ENCODE data around the gene NPLOC4. TPM values are rescaled to one million over a fixed set of nuclear protein-coding genes. Genes with fewer than 3 reads are reported as not detected.
"Not testable (repeated sequence)": the region's sequence is repeated elsewhere in the genome, so short reads cannot be mapped to it uniquely, and the experiment has no call there.

Gene NPLOC4
- 10 to 100 TPM; 77.7 to 87.3 TPM for total RNA-seq
- long read RNA-seq, donor 1, full-length matches to known transcripts, result 3 of 24 reads
- long read RNA-seq, donor 1, partial matches to known transcripts, result 2 of 24 reads
- long read RNA-seq, donor 1, other reads (novel, unspliced or antisense), result 19 of 24 reads
- long read RNA-seq, donor 2, partial matches to known transcripts, result 3 of 58 reads
- long read RNA-seq, donor 2, other reads (novel, unspliced or antisense), result 53 of 58 reads

DNA sequence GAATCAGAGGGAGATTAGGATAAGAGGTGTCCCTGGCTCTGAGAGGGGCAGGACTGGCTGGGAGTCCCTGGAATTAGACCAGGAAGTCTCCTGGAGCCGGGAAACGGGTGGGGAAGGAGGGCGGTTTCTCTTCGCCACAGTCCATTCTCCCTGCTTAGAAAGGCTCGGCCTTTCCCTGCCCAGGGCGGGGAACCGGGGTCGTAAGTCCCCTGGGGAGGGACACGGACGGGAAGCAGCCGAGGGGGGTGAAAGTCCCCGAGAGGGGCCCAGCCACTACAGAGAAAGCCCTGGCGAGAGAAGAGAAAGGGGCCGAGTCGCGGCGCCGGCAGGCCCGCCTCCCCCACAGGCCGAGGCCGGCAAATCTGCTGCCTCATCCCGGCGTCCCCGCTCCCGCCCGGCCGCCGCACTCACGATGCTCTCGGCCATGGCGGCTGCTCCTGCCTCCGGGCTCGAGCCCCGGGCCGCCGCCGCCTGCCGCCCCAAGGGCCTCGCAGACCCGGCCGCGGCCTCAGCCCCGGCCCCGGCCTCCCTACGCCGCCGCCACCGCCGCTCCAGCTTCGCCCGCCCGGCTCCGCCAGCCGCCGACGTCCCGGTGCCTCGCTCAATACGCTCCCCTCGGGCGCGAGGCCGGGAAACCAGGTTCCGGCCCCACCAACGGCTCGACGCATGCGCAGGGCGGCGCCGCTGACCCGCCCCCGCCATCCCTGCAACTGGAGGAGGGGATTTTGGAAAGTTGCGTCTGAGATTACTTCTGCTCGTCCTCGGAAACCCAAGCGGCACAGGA lies at the start of gene NPLOC4, which contains the start of gene TSPAN10:
Gene NPLOC4 (minus strand): TSS at position 608 of the 784 bp plus-strand sequence. CDS start 182 bp downstream, at position 426.
Gene TSPAN10 (plus strand): TSS at position 692 of the 784 bp plus-strand sequence. CDS start 5,217 bp downstream, outside the sequence.
- intact Hi-C loops (cut with DNase I), result loop anchor here in 1 of 2 donors (1.0 to 5.0 kb wide), 2 partner anchors 25 to 1664 kb away; no protein-coding TSS in a partner anchor
- DNase-seq (ENCODE audit: low spot score), result peak; percentile 96

DNA sequence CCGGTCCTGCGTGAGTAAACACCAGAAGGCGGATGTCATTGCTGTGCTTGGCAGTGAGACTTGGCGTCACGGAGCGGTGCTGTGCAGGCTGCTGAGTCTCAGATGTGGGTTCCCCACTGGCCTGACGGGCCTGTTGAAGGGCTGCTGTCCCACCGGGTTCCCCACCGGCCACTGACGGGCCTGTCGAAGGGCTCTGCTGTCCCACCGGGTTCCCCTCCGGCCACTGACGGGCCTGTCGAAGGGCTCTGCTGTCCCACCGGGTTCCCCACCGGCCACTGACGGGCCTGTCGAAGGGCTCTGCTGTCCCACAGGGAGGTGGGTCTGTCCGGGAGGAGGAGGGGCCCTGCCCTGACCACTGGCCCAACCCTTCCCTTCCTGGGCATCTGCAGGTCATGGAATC lies 49.7 kb upstream of the NPLOC4 start:
- no peak for DNase-seq (ENCODE audit: low spot score)
- intact Hi-C loops (cut with DNase I), result no loop called here

DNA sequence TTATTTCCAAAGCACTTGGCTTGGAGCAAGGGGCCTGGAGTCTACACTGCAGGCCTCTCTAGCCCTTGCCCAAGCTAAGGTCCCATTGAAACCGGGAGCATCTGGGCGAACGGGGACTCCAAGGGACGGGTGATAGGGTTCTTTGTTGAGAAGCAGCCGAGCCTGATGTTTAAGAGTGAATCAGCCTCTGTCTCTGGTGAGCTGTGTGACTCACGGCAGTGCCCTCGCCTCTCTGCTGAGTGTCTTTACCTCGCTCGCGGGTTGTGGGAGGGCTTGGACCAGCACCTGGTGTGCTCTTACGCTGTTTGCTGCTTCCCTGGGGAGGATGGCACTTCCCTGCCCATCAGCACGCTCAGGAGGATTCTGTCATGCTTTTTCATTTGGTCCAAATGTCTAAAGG lies 48.2 kb upstream of the NPLOC4 start:
- intact Hi-C loops (cut with DNase I), result no loop called here
- no peak for DNase-seq (ENCODE audit: low spot score)

DNA sequence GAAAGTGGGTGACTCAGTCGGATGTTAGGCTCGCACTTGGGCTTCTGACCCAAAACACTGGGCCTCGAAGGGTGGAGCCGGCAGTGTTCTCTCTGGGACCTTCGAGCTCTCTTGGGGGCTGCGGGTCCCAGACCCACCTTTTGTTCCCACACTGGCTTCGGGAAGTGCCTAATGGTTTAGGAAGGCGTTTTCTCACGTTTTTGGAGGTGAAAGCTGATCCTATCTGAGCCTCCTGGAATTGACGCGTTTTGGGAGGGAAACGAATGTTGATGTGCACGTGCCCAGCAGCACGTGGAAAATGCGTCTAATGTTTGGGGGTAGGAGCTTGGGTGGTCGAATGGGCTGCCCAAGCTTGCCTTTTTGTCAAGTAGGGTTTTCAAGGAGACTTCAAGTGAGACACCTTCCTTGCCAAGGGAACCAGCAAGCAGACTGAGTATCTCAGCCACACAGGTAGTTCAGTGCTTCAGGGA lies 47.6 kb upstream of the NPLOC4 start:
- no peak for DNase-seq (ENCODE audit: low spot score)
- intact Hi-C loops (cut with DNase I), result no loop called here

DNA sequence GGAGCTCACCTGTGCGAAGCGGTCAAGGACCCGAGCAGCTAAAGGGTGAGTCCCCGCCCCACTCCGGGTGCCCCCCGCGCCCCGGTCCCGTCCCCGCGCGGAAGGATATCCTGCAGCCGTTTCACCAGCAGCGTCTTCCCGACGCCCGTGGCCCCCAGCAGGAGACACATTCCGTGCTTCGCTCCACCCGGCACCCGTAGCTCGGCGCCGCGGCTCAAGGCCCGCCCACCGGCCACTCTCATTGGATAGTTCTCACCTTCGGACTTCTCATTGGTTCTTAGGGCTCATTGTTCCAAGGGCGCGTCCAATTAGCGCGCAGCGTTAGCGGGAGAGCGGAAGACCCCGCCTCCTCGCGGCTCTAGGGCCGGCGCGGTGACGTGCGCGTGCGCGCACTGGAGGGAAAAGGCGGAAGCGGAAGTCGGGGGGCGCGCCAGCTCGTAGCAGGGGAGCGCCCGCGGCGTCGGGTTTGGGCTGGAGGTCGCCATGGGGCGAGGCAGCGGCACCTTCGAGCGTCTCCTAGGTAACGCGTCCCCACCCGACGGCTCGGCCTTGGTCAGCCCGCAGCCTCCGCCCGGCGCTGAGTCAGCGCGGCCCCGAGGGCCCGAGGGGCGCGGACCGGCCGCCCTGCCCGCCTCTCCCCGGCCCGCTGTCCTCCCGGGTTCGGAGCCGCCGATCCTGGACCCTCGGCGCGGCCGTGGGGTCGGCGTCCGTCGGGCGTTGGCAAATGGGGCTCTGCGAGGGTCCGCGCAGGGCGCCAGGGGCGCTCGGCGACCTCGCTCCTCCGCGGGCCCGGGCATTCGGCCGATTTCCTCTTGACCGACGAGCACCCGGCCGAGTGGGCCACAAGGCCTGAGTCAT lies 46.9 kb upstream of the NPLOC4 start, which contains the start of the genes ARL16 and HGS:
Gene ARL16 (minus strand): TSS at position 214 of the 858 bp plus-strand sequence. CDS start 44 bp downstream, at position 170.
Gene HGS (plus strand): TSS at position 428 of the 858 bp plus-strand sequence. CDS start 56 bp downstream, at position 484.
- intact Hi-C loops (cut with DNase I), result no loop called here
- DNase-seq (ENCODE audit: low spot score), result peak; percentile 100

DNA sequence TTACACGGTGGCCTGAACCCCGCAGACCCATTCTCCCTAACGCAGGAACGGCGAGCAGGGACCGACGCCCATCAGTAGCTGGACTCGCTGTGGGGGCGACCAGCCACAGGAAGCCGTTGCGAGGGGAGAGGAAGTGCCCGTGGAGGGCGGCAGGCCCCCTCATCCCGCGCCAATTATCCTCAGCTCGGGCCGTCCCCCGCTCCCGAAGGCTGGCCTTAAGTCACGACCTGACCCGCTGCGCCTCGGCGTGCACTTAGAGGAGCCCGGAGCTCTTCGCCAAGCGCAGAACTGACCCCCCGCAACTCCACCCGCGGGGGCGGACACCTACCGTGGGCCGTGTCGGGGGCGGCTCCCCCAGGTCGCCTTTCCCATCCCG lies 46.3 kb upstream of the NPLOC4 start:
- no peak for DNase-seq (ENCODE audit: low spot score)
- intact Hi-C loops (cut with DNase I), result no loop called here

DNA sequence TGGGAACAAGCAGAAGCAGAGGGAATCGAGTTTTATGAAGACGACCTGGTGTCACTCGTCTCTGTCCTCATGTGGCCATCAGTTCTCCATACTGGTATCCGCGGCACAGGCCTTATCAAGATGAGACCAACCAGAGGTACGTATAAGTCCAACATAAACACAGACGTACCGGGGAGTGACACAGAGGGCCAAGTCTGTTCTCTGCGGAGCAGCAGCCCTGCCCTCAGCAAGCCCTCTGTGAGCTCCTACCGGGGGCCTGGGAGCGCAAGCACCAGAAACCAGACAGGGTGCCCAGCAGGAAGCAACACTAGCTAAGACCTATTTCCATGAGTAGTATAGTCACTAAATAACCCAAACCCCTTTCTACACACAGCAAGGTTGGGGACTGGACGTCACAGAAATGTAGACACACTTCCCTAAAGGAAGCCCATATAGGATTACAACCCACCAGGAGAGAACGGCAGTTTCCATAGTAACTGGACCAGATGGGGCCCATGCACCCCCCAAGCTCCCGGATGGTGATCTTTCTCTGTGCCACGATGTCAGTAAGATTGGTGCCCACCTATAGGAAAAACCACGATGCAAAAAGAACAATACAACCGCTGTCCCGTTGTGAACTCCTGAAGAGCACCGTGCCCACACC lies 45.8 kb upstream of the NPLOC4 start:
- intact Hi-C loops (cut with DNase I), result no loop called here

DNA sequence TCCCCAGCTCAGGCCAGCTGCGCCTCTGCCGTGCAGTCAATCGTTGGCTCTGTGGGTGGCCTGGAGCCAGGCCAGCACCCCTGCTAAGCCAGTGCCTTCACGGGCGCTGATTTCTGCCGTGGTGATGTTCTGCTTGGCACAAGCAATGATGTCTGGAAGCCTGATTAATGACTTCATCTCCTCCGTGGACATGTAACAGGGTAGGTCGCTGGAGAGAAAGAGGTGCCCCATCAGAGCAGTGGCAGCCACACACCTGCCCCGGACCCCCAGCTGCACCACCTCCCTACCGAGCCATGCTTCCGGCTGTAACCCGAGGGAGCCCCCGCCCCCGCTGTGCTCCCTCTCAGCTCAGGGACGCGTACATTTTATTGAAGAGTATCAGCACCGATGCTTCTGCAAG lies 44.8 kb upstream of the NPLOC4 start:
- intact Hi-C loops (cut with DNase I), result no loop called here
- DNase-seq (ENCODE audit: low spot score), result no peak

More for the DNA sequence above, 45.8 kb upstream of the NPLOC4 start:
- no peak for DNase-seq (ENCODE audit: low spot score)

DNA sequence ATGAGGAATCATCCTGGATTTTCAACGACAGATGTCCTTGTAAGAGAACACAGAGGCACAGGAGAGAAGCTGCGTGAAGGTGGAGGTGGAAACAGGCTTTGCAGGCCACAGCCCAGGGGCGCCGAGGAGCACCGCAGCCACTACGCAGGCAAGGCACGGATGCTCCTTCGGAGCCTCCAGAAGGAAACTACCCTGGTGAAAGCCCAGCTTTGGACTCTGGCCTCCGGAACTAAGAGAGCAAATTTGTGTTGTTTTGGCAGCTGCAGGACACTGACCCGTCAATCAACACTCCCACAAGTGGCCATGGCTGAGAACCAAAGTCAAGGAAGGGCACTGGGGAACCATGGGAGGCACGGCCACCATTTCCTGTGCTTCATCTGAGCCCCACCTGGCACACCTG lies 43.2 kb upstream of the NPLOC4 start:
- DNase-seq (ENCODE audit: low spot score), result no peak
- intact Hi-C loops (cut with DNase I), result no loop called here

DNA sequence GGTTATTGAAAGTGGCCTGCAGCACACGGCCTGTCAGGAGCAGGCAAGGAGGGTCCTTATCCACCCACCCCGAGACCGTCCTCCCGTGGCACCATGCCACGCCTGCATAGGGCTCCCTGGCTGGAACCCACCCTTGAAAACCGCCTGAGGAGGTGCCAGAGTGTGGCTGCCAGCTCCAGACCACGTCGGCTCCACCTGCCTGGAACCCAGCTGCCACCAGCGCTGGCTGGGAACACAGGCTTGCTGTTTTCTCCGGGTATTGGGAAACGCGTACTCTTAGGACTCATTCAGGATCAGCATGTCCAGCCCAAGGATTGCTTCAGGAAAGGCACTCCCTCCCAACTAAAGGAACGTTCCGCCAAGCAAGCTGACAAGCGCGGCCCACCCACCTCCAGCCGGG lies 40.0 kb upstream of the NPLOC4 start:
- intact Hi-C loops (cut with DNase I), result no loop called here
- no peak for DNase-seq (ENCODE audit: low spot score)

DNA sequence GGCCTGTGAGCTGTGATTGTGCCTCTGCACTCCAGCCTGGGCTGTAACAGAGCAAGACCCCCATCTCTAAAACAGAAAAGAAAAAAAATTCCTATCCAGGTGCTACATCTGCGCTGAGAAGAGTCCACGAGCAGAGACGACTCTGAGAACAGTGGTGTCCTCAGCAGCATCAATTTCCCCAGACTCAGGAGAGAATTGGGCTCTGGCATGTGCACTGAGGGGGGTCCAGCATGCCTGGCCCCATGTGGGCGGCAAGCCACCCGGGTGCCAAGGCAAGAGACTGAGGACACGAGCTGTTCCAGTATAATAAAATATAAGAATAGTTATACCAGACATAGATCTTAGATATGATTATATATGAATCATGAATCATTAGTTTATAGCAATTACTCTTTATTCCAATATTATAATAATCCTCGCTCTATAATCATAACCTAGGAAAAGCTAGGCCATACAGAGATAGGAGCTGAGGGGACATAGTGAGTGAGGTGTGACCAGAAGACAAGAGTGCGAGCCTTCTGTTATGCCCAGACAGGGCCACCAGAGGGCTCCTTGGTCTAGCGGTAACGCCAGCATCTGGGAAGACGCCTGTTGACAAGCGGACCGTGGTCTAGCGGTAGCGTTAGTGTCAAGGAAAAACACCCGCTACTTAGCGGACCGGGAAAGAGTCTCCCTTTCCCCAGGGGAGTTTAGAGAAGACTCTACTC lies 38.8 kb upstream of the NPLOC4 start:
- DNase-seq (ENCODE audit: low spot score); intact Hi-C loops (cut with DNase I): not testable (repeated sequence)

DNA sequence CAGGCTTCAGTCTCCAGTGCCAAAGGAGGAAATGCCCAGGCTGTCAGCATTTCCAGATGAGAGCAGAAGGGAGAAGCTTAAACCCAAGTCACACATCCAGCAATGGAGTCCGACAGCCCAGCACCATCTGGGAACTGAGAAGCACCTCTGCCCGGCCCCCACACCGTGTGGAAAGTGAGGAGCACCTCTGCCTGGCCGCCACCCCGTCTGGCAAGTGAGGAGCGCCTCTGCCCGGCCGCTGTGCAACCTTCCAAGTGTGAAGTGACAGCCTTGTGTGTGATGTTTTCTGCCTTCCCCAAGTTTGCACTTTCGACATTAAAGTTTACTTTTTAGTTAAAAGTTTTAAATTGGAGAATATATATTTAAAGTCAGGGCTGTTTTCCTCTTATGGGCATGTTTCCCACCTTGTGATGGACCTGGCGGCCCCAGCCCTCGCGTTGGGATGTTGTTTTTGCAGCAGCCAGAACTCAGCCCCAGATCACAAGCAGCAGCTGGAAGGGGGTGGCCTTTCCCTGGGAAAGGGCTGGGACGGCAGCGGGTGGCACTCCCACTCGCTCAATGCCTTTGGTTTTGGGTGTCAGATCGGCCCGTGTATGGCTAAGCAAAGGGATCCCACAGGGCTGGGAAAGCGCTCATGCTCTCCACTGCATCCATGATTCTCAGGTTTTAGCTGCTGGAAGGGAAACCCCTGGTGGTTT lies 36.8 kb upstream of the NPLOC4 start:
- no peak for DNase-seq (ENCODE audit: low spot score)
- intact Hi-C loops (cut with DNase I), result no loop called here

DNA sequence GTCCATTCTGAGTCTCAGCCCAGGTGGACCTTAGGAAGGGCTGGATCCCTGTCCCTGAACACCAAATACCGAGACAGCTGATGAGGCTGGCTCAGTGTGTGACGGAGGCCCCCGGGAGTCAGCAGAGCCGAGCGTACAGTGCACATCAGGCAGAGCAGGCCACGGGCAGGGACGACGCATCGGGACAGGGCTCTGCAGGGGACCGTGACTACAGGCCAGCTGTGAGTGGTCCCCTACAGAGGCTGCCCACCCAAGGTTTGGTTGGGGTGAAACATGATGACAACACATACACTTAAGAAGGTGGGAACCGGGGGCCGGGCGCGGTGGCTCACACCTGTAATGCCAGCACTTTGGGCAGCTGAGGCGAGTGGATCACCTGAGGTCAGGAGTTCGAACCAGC lies 36.0 kb upstream of the NPLOC4 start:
- intact Hi-C loops (cut with DNase I), result no loop called here
- DNase-seq (ENCODE audit: low spot score), result no peak

DNA sequence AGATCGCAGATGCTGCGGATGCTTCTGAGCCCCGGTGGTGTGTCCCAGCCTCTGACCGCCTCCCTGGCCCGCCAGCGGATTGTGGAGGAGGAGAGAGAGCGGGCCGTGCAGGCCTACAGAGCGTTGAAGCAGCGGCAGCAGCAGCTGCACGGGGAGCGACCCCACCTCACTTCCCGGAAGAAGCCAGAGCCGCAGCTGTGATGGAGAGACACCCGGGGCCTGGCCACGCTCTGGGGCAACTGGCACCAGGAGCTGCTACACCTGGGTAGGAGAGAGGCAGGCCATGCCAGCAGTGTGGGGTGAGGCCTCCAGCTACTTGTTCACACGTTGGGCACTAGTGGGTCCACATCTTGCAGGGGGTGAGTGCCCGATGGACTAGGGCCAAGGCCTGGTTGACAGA lies 35.6 kb upstream of the NPLOC4 start:
- DNase-seq (ENCODE audit: low spot score), result no peak
- intact Hi-C loops (cut with DNase I), result no loop called here

DNA sequence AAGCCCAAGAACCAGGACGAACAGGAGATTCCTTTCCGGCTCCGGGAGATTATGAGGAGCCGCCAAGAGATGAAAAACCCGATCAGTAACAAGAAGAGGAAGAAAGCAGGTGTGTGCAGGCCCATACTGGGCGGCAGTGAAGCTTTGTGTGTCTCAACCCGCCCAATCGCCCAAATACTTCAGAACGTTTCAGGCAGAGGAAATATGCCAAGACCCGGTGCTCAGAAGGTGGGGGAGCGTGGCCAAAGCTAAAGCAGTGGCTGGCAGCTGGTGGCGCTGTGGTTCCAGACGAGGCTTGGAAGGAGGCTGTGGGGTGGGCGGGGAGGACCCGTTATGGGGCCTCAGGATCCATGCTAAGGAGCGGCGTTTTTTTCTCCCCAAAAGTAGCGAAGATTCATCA lies 30.8 kb upstream of the NPLOC4 start:
- no peak for DNase-seq (ENCODE audit: low spot score)
- intact Hi-C loops (cut with DNase I), result no loop called here

DNA sequence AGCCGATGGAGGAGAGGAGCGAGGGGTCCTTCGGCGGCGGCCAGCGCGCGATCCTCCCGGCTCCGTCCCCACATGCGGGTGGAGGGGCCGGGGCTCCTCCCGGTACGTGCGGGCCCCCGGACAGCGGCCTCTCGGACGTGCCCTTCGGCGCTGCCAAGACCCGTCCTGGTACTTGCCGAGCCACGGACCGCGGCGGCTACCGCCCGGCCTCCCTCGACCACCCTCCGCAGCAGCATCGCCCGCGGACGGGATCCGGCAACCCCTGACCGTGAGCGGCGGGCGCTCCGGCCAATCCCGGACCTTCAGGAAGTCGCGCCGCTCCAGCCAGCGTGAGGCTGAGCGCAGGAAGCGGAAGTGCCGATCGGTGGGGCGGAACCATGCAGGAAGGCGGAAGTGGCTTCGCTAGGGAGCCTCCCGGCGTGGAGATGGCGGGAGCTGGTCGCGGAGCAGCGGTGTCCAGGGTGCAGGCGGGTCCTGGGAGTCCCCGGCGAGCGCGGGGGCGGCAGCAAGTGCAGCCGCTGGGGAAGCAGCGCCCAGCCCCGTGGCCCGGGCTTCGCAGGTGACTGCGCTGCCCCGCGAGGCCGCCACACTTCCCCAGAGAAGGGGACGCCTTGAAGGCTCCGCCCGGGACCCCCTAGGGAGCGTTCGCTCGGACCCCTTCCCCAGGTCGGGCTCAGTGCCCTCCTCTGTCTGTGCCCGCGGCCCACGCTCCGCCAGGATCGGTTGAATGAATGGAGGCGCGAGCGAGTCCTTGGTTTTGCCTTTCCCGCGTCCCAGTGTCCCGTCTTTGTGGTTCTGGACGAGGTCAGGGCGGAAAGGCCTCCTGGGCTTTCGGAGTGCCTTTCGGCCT lies 29.7 kb upstream of the NPLOC4 start, which contains the start of the genes CCDC137 and OXLD1:
Gene CCDC137 (plus strand): TSS at position 396 of the 850 bp plus-strand sequence. CDS start 30 bp downstream, at position 426.
Gene OXLD1 (minus strand): TSS at position 264 of the 850 bp plus-strand sequence. CDS start 28 bp downstream, at position 236.
- intact Hi-C loops (cut with DNase I), result no loop called here
- peak; percentile 99 for DNase-seq (ENCODE audit: low spot score)

DNA sequence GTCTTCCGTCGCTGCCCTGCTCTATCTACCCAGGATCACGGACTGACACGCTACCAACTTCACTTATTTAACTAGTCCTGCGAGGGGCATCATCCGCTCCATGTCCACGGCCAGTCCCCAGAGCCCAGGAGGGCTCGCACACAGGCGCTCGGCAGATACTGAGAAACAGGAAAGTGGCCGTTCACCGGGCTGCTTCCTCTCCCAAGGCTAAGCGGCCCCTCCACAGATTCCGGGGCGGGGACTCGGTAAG lies 29.1 kb upstream of the NPLOC4 start:
- no peak for DNase-seq (ENCODE audit: low spot score)
- intact Hi-C loops (cut with DNase I), result no loop called here

Data from posterior vena cava (tissue), 2 donors.